HepG2 (cell line): ENCODE results near the gene SBK3. TPM values are rescaled to one million over a fixed set of nuclear protein-coding genes. Genes with fewer than 3 reads are reported as not detected.

Experiments
- FOXK2 ChIP-seq: fragments of 450-650 bp; IDR thresholded peaks from 2 replicates; pipeline ENCODE4 v1.6.1; 2016
- HNF1B ChIP-seq: sonication (generic); formaldehyde crosslinking; IDR thresholded peaks from 2 replicates; pipeline ENCODE4 v1.5.1; 2020; ENCODE audit warnings: mild to moderate bottlenecking, moderate library complexity, missing genetic modification reagents
- IKZF4 ChIP-seq: sonication (generic); formaldehyde crosslinking; IDR thresholded peaks from 2 replicates; pipeline ENCODE4 v1.5.1; 2020; ENCODE audit warnings: borderline replicate concordance, mild to moderate bottlenecking, low read depth, missing genetic modification reagents; ENCODE audit errors: not compliant biosample characterization
- KAT2B ChIP-seq: fragments of 150-350 bp; IDR thresholded peaks from 2 replicates; pipeline ENCODE4 v1.6.1; 2014; ENCODE audit warnings: low read depth, low read length, borderline replicate concordance
- MXI1 ChIP-seq: IDR thresholded peaks from 3 replicates; pipeline ENCODE4 v1.6.1; 2012; ENCODE audit warnings: low read depth, low read length, inconsistent platforms, borderline replicate concordance
- PBX2 ChIP-seq: IDR thresholded peaks from 2 replicates; pipeline ENCODE4 v1.6.1; 2016; ENCODE audit warnings: control low read depth
- RBM22 ChIP-seq: fragments of 200-400 bp; formaldehyde crosslinking; optimal IDR thresholded peaks from 2 replicates; pipeline ENCODE3; 2017; ENCODE audit warnings: mild to moderate bottlenecking, low read length, moderate library complexity
- RXRA ChIP-seq: sonication (generic); formaldehyde crosslinking; IDR thresholded peaks from 2 replicates; pipeline ENCODE4 v1.5.1; 2020; ENCODE audit warnings: missing genetic modification reagents
- SIX1 ChIP-seq: sonication (generic); formaldehyde crosslinking; IDR thresholded peaks from 2 replicates; pipeline ENCODE4 v1.4.0; 2020; ENCODE audit warnings: missing genetic modification reagents, borderline replicate concordance
- SKI ChIP-seq: fragments of 450-650 bp; IDR thresholded peaks from one replicate; pipeline ENCODE4 v1.6.1; 2018; ENCODE audit warnings: mild to moderate bottlenecking; ENCODE audit not compliant: partially characterized antibody
- TOPORS ChIP-seq: sonication (generic); formaldehyde crosslinking; IDR thresholded peaks from 2 replicates; pipeline ENCODE4 v1.8.0; 2023; ENCODE audit warnings: mild to moderate bottlenecking, missing genetic modification reagents
- ZNF274 ChIP-seq: sonication (generic); formaldehyde crosslinking; IDR thresholded peaks from 2 replicates; pipeline ENCODE4 v1.5.1; 2020; ENCODE audit warnings: mild to moderate bottlenecking, missing genetic modification reagents
- ZSCAN20 ChIP-seq: sonication (generic); formaldehyde crosslinking; IDR thresholded peaks from 2 replicates; pipeline ENCODE4 v1.4.0; 2020; ENCODE audit warnings: missing genetic modification reagents, mild to moderate bottlenecking, borderline replicate concordance
- ZSCAN29 ChIP-seq: sonication (generic); formaldehyde crosslinking; conservative IDR thresholded peaks from 2 replicates; pipeline ENCODE4 v1.4.0; 2020; ENCODE audit warnings: mild to moderate bottlenecking, missing genetic modification reagents
- polyA plus RNA-seq, 8 experiments: library from polyadenylated mRNA; depleted of rRNA in 3 of 8; stranded (reverse) in 7 of 8; unstranded in 1 of 8; fragments of >200 nt; fragmentation: Illumina TruSeq in 4 of 8; extraction: Trizol in 4 of 8; gene quantifications; 2 replicates each; pipeline versions ENCODE4 v1.2.1 to v1.2.3, GENCODE V29; 2011 to 2016; ENCODE audit warnings: low read depth in 4 of 8, missing spikeins in 1 of 8, mixed read lengths in 1 of 8; ENCODE audit not compliant: insufficient read depth in 1 of 8
- total RNA-seq, 5 experiments: library from RNA; depleted of rRNA; stranded (reverse); fragments of >200 nt; fragmentation: Illumina TruSeq; extraction: Trizol; gene quantifications; 2 replicates each; pipeline ENCODE4 v1.2.3, GENCODE V29; 2016; ENCODE audit warnings: low read depth in 1 of 5
- TF ChIP-seq, protein P1 (sequence below): sonication (generic); formaldehyde crosslinking; IDR thresholded peaks from 2 replicates; pipeline ENCODE4 v1.4.0; 2020; ENCODE audit warnings: mild to moderate bottlenecking, missing genetic modification reagents
- TF ChIP-seq, protein P2 (sequence below): sonication (generic); formaldehyde crosslinking; conservative IDR thresholded peaks from 2 replicates; pipeline ENCODE4 v1.4.0; 2020; ENCODE audit warnings: mild to moderate bottlenecking, missing genetic modification reagents, moderate library complexity
- TF ChIP-seq, protein P3 (sequence below): sonication (generic); formaldehyde crosslinking; IDR thresholded peaks from 2 replicates; pipeline ENCODE4 v1.4.0; 2020; ENCODE audit warnings: low read depth, missing genetic modification reagents

SBK3 gene
- total and polyA plus RNA-seq, 2 of the 13 experiments (the other 11 are each of a cell fraction or from before 2014, with no cell fraction given): 0.66 to 0.77 TPM

DNA sequence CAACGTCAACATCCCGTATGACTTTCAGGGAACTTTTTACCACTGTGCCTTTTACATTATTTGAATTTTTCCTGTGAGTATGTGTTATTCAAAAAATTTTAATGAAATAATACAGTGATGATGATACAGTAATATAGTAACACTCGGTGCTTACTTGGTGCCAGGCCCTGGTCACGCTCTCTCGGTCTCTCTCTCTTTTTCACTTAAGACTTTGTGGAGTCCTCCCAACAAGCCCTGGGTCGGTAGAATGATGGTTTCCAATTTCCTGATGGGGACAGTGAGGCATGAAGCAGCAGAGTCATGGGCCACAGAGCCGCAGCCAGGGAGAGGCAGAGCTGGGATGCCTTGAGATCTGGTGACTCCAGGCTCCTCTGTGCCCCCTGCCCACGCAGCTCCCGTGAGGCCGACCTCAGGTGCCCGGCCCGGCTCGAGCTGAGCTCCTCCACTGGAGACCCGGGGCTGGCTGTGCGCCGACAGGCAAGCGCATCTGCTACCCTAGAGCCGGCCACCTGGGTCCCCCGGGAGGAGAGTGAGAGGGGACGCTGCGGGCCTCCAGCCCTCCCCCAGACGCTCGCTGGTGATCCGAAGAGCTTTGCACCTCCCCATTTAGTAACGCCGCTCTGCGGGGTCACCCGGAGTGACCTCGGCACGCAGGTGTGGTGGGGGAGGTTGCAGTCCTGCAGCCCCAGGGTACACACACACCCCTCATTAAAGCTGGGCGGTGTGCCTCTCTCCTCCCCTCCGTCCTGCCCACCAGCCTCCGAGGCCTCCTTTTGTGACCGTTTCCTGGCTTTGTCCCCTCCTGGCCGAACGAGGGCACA, 4.4 kb upstream of the SBK3 start (continued):
- TF ChIP-seq, protein P1, sequence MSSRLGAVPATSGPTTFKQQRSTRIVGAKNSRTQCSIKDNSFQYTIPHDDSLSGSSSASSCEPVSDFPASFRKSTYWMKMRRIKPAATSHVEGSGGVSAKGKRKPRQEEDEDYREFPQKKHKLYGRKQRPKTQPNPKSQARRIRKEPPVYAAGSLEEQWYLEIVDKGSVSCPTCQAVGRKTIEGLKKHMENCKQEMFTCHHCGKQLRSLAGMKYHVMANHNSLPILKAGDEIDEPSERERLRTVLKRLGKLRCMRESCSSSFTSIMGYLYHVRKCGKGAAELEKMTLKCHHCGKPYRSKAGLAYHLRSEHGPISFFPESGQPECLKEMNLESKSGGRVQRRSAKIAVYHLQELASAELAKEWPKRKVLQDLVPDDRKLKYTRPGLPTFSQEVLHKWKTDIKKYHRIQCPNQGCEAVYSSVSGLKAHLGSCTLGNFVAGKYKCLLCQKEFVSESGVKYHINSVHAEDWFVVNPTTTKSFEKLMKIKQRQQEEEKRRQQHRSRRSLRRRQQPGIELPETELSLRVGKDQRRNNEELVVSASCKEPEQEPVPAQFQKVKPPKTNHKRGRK (CRISPR knock-in tag): no peak
- TF ChIP-seq SIX1 (CRISPR knock-in tag): no peak
- TF ChIP-seq HNF1B: no peak
- TF ChIP-seq IKZF4 (CRISPR knock-in tag): no peak
- TF ChIP-seq ZNF274: no peak
- no peak for TF ChIP-seq RBM22
- peak; percentile 79 for TF ChIP-seq RXRA (CRISPR knock-in tag)
- TF ChIP-seq SKI: no peak
- TF ChIP-seq, protein P2, sequence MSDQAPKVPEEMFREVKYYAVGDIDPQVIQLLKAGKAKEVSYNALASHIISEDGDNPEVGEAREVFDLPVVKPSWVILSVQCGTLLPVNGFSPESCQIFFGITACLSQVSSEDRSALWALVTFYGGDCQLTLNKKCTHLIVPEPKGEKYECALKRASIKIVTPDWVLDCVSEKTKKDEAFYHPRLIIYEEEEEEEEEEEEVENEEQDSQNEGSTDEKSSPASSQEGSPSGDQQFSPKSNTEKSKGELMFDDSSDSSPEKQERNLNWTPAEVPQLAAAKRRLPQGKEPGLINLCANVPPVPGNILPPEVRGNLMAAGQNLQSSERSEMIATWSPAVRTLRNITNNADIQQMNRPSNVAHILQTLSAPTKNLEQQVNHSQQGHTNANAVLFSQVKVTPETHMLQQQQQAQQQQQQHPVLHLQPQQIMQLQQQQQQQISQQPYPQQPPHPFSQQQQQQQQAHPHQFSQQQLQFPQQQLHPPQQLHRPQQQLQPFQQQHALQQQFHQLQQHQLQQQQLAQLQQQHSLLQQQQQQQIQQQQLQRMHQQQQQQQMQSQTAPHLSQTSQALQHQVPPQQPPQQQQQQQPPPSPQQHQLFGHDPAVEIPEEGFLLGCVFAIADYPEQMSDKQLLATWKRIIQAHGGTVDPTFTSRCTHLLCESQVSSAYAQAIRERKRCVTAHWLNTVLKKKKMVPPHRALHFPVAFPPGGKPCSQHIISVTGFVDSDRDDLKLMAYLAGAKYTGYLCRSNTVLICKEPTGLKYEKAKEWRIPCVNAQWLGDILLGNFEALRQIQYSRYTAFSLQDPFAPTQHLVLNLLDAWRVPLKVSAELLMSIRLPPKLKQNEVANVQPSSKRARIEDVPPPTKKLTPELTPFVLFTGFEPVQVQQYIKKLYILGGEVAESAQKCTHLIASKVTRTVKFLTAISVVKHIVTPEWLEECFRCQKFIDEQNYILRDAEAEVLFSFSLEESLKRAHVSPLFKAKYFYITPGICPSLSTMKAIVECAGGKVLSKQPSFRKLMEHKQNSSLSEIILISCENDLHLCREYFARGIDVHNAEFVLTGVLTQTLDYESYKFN (CRISPR knock-in tag): 0 out of 2 replicates have a peak, but pooled peaks have one; percentile 36
- no peak for TF ChIP-seq KAT2B
- TF ChIP-seq FOXK2: peak; percentile 53
- TF ChIP-seq, protein P3, sequence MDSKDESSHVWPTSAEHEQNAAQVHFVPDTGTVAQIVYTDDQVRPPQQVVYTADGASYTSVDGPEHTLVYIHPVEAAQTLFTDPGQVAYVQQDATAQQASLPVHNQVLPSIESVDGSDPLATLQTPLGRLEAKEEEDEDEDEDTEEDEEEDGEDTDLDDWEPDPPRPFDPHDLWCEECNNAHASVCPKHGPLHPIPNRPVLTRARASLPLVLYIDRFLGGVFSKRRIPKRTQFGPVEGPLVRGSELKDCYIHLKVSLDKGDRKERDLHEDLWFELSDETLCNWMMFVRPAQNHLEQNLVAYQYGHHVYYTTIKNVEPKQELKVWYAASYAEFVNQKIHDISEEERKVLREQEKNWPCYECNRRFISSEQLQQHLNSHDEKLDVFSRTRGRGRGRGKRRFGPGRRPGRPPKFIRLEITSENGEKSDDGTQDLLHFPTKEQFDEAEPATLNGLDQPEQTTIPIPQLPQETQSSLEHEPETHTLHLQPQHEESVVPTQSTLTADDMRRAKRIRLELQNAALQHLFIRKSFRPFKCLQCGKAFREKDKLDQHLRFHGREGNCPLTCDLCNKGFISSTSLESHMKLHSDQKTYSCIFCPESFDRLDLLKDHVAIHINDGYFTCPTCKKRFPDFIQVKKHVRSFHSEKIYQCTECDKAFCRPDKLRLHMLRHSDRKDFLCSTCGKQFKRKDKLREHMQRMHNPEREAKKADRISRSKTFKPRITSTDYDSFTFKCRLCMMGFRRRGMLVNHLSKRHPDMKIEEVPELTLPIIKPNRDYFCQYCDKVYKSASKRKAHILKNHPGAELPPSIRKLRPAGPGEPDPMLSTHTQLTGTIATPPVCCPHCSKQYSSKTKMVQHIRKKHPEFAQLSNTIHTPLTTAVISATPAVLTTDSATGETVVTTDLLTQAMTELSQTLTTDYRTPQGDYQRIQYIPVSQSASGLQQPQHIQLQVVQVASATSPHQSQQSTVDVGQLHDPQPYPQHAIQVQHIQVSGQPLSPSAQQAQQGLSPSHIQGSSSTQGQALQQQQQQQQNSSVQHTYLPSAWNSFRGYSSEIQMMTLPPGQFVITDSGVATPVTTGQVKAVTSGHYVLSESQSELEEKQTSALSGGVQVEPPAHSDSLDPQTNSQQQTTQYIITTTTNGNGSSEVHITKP (CRISPR knock-in tag): peak; percentile 57; the same call in 1 of the 2 replicates
- TF ChIP-seq ZSCAN20 (CRISPR knock-in tag): no peak
- no peak for TF ChIP-seq MXI1
- TF ChIP-seq TOPORS: no peak
- TF ChIP-seq ZSCAN29 (CRISPR knock-in tag): no peak
- no peak for TF ChIP-seq PBX2 (CRISPR knock-in tag)
